Peyer's patch (tissue), 4 donors: ENCODE measurements around the gene SYPL1. TPM values are rescaled to one million over a fixed set of nuclear protein-coding genes. Genes with fewer than 3 reads are reported as not detected.

Source experiments
- DNase-seq, 3 donors: peaks; one replicate each; pipeline ENCODE4 v3.0.0-alpha.2; 2017 to 2019
- H3K27ac ChIP-seq, 4 donors: fragments of 200-600 bp; sonication (generic); one replicate each; pipeline ENCODE4 v1.5.1; 2016 to 2019
- H3K27me3 ChIP-seq, 2 donors: fragments of 200-600 bp; sonication (generic); one replicate each; pipeline ENCODE4 v1.5.1; 2019
- H3K36me3 ChIP-seq, 3 donors: fragments of 200-600 bp; sonication (generic); one replicate each; pipeline ENCODE4 v1.5.1; 2016 to 2019
- H3K4me1 ChIP-seq, 4 donors: fragments of 200-600 bp; sonication (generic); one replicate each; pipeline ENCODE4 v1.5.1; 2016 to 2019
- H3K4me3 ChIP-seq, 4 donors: fragments of 200-600 bp; sonication (generic); 1 replicate in 3 of 4; 2 replicates in 1 of 4; pipeline ENCODE4 v1.5.1; 2016 to 2019; ENCODE audit warnings: mild to moderate bottlenecking in 1 of 4
- H3K9me3 ChIP-seq, 4 donors: fragments of 200-600 bp; sonication (generic); one replicate each; pipeline ENCODE4 v1.5.1; 2016 to 2019; ENCODE audit warnings: mild to moderate bottlenecking in 1 of 4
- CTCF ChIP-seq, 6 experiments: fragments of 450-650 bp in 4 of 6; fragments of 200-600 bp in 2 of 6; sonication (generic) in 1 of 6; IDR thresholded peaks; one replicate each; pipeline ENCODE4 v1.5.1; 2017 to 2019; ENCODE audit warnings: antibody characterized with exemption in 6 of 6, mild to moderate bottlenecking in 3 of 6, moderate library complexity in 1 of 6
- POLR2A ChIP-seq, 2 donors: fragments of 450-650 bp; IDR thresholded peaks; one replicate each; pipeline ENCODE4 v1.5.1; 2017; ENCODE audit warnings: antibody characterized with exemption in 2 of 2, mild to moderate bottlenecking in 2 of 2, moderate library complexity in 2 of 2
- total RNA-seq, 4 donors: library from RNA; depleted of rRNA; stranded (reverse); fragments of >200 nt; gene quantifications; one replicate each; pipeline ENCODE4 v1.1.0, GENCODE V29; 2016

The SYPL1 gene
- total RNA-seq, 4 donors from 2014 or later: 45.2 to 77.6 (median 53.3) TPM

- no peak for DNase-seq
- no peak overlapping the region for H3K4me3 ChIP-seq
- no peaks in the 10 kb centered on the region for H3K27me3 ChIP-seq
- no peaks in the 10 kb centered on the region for H3K36me3 ChIP-seq
- peaks cover 0 to 28% (median 22%) of the 10 kb centered on the region in 4 donors for H3K4me1 ChIP-seq
- TF ChIP-seq CTCF (IDR thresholded peaks at IDR 0.05): no peak
- no peak for TF ChIP-seq POLR2A (IDR thresholded peaks at IDR 0.05)
- H3K27ac ChIP-seq: peak overlapping the region in 3 of 4 donors; percentile 63 to 90 (median 83)
- H3K9me3 ChIP-seq: no peaks in the 10 kb centered on the region
These were observed 41.4 kb downstream of the SYPL1 start for GRCh38 chr7:106070567-106071254.

GRCh38 chr7:106070201-106070551 is 41.9 kb downstream of the SYPL1 start:
- no peak for DNase-seq
- Histone ChIP-seq H3K27ac (peak overlapping the region in 3 of 4 donors; percentile 63 to 90 (median 83)), H3K9me3 (no peaks in the 10 kb centered on the region), H3K36me3 (no peaks in the 10 kb centered on the region), H3K4me1 (peaks cover 0 to 33% (median 23%) of the 10 kb centered on the region in 4 donors), H3K4me3 (no peak overlapping the region), H3K27me3 (no peaks in the 10 kb centered on the region)
- no peak for TF ChIP-seq CTCF (IDR thresholded peaks at IDR 0.05)
- TF ChIP-seq POLR2A (IDR thresholded peaks at IDR 0.05): no peak

GRCh38 chr7:106069471-106070200 is 42.5 kb downstream of the SYPL1 start:
- Histone ChIP-seq H3K4me1 (peaks cover 0 to 39% (median 26%) of the 10 kb centered on the region in 4 donors), H3K27ac (peak overlapping the region in 2 of 4 donors; percentile 27 to 83), H3K4me3 (no peak overlapping the region), H3K36me3 (no peaks in the 10 kb centered on the region), H3K27me3 (no peaks in the 10 kb centered on the region), H3K9me3 (no peaks in the 10 kb centered on the region)
- no peak for DNase-seq
- TF ChIP-seq CTCF (IDR thresholded peaks at IDR 0.05) (no peak), POLR2A (IDR thresholded peaks at IDR 0.05) (no peak)

- H3K4me1 ChIP-seq: peaks cover 0 to 45% (median 29%) of the 10 kb centered on the region in 4 donors
- peak overlapping the region in 1 of 4 donors; percentile 27 for H3K27ac ChIP-seq
- no peaks in the 10 kb centered on the region for H3K27me3 ChIP-seq
- TF ChIP-seq POLR2A (IDR thresholded peaks at IDR 0.05) (no peak), CTCF (IDR thresholded peaks at IDR 0.05) (no peak)
- no peak for DNase-seq
- H3K4me3 ChIP-seq: no peak overlapping the region
- no peaks in the 10 kb centered on the region for H3K36me3 ChIP-seq
- no peaks in the 10 kb centered on the region for H3K9me3 ChIP-seq
These were observed 43.1 kb downstream of the SYPL1 start for GRCh38 chr7:106068986-106069385.

- no peak overlapping the region for H3K4me3 ChIP-seq
- no peak for DNase-seq
- TF ChIP-seq POLR2A (IDR thresholded peaks at IDR 0.05) (no peak), CTCF (IDR thresholded peaks at IDR 0.05) (no peak)
- no peaks in the 10 kb centered on the region for H3K27me3 ChIP-seq
- peak overlapping the region in 1 of 4 donors; percentile 27 for H3K27ac ChIP-seq
- H3K36me3 ChIP-seq: no peaks in the 10 kb centered on the region
- no peaks in the 10 kb centered on the region for H3K9me3 ChIP-seq
- H3K4me1 ChIP-seq: peaks cover 0 to 49% (median 33%) of the 10 kb centered on the region in 4 donors
These were observed 43.6 kb downstream of the SYPL1 start for GRCh38 chr7:106068538-106068961.
